Parathyroid adenoma (tissue), 2 donors: ENCODE results near the gene ST6GALNAC4.

ENCODE experiments used
- H2AFZ ChIP-seq: fragments of 300-600 bp; sonication (generic); one replicate; pipeline ENCODE4 v1.7.0; 2017; ENCODE audit warnings: antibody characterized with exemption, mild to moderate bottlenecking
- H3K27ac ChIP-seq: fragments of 300-600 bp; sonication (generic); one replicate; pipeline ENCODE4 v1.7.0; 2017
- H3K27me3 ChIP-seq: fragments of 300-600 bp; sonication (generic); one replicate; pipeline ENCODE4 v1.7.0; 2017; ENCODE audit warnings: low read length; ENCODE audit not compliant: control insufficient read depth, insufficient read depth
- H3K36me3 ChIP-seq: fragments of 300-600 bp; sonication (generic); one replicate; pipeline ENCODE4 v1.7.0; 2017; ENCODE audit warnings: low read length; ENCODE audit not compliant: control insufficient read depth, insufficient read depth
- H3K4me1 ChIP-seq: fragments of 300-600 bp; sonication (generic); one replicate; pipeline ENCODE4 v1.7.0; 2017; ENCODE audit warnings: control low read depth
- H3K4me2 ChIP-seq: fragments of 300-600 bp; sonication (generic); one replicate; pipeline ENCODE4 v1.7.0; 2017; ENCODE audit warnings: low read length
- H3K4me3 ChIP-seq: fragments of 300-600 bp; sonication (generic); one replicate; pipeline ENCODE4 v1.7.0; 2017; ENCODE audit warnings: low read depth, low read length
- H3K79me2 ChIP-seq: fragments of 300-600 bp; sonication (generic); one replicate; pipeline ENCODE4 v1.7.0; 2017; ENCODE audit warnings: control low read depth
- H3K9ac ChIP-seq: fragments of 300-600 bp; sonication (generic); one replicate; pipeline ENCODE4 v1.7.0; 2017; ENCODE audit warnings: mild to moderate bottlenecking
- H3K9me3 ChIP-seq: fragments of 300-600 bp; sonication (generic); one replicate; pipeline ENCODE4 v1.7.0; 2017; ENCODE audit warnings: low read length; ENCODE audit not compliant: control insufficient read depth
- TF ChIP-seq, protein P1 (sequence below): fragments of 300-600 bp; sonication (generic); IDR thresholded peaks from one replicate; pipeline ENCODE4 v1.7.0; 2017; ENCODE audit warnings: antibody characterized with exemption, mild to moderate bottlenecking
- donor health status: primary hyperparathyroidism.

Gene ST6GALNAC4

DNA sequence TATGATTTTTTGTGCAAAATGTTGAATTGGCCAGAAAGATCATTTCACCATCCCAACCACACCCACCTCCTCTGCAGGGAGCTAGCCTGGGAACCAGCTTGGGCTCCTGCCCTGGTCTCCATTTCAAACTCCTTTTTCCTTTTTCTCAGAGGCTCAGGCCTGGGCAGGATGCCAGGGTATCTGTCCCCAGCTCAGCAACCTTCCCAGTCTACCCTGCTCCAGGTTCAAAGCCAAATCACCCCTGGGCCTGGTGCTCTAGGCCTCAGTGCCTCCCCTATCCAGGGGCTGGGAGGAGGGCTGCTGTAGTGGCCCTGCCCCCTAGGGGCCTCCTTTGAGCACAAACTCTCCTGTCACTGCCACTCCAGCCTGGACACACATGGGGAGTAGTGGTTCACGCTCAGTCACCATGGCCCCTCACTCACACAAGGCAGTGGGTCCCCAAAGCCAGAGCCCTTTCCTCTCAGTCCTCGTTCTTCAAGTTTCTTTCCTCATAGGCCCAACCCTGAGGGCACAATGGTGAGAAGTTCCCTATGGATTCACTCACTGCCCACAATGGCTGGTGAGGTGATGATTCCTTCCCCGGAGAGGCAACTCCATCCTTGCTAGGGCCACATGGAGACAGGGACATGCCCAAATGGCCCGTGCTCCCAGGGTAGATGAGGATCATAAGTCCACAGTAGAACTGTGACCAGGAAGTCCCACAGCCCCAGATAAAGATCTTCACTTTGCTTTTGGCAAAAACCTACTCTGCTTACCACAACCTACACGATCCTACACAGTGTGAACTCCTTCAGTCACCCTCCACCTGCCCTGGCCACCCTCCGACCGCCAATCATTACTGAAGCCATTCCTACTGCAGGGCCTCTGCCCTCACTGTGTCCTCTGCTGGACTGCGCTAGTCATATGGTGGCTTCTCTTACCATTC is 1.6 kb upstream of the ST6GALNAC4 start:
- Histone ChIP-seq H3K36me3 (no peaks in the 10 kb centered on the region), H3K27me3 (no peaks in the 10 kb centered on the region), H3K27ac (no peak overlapping the region), H3K4me3 (no peak overlapping the region), H3K4me1 (peaks cover 8% of the 10 kb centered on the region), H3K9me3 (no peaks in the 10 kb centered on the region), H3K79me2 (no peaks in the 10 kb centered on the region), H3K4me2 (no peak overlapping the region), H2AFZ (no peak overlapping the region), H3K9ac (no peak overlapping the region)
- TF ChIP-seq, protein P1, sequence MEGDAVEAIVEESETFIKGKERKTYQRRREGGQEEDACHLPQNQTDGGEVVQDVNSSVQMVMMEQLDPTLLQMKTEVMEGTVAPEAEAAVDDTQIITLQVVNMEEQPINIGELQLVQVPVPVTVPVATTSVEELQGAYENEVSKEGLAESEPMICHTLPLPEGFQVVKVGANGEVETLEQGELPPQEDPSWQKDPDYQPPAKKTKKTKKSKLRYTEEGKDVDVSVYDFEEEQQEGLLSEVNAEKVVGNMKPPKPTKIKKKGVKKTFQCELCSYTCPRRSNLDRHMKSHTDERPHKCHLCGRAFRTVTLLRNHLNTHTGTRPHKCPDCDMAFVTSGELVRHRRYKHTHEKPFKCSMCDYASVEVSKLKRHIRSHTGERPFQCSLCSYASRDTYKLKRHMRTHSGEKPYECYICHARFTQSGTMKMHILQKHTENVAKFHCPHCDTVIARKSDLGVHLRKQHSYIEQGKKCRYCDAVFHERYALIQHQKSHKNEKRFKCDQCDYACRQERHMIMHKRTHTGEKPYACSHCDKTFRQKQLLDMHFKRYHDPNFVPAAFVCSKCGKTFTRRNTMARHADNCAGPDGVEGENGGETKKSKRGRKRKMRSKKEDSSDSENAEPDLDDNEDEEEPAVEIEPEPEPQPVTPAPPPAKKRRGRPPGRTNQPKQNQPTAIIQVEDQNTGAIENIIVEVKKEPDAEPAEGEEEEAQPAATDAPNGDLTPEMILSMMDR, result no peak

DNA sequence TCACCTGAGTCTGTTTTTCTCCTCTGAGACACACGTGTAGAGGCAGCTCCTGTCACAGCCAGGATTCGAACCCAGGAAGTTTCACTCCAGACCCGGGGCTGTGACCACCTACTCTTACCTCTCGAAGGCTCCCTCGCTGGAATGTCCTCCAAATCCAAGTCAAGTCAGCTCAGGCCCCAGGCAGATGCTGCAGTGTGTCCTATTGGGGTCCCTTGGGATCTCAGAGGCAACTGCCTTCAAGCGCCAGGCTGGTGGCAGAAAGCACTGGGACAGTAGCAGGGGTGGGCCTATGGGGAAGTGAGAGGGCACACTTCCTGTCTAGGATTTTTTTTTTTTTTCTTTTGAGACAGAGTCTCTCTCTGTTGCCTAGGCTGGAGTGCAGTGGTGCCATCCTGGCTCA is 762 bp upstream of the ST6GALNAC4 start:
- peaks cover 8% of the 10 kb centered on the region for H3K4me1 ChIP-seq
- H3K4me2 ChIP-seq, result peak overlapping the region; percentile 64
- H3K27me3 ChIP-seq, result no peaks in the 10 kb centered on the region
- H2AFZ ChIP-seq, result no peak overlapping the region
- H3K9ac ChIP-seq, result no peak overlapping the region
- no peaks in the 10 kb centered on the region for H3K9me3 ChIP-seq
- TF ChIP-seq, protein P1, result no peak
- no peaks in the 10 kb centered on the region for H3K36me3 ChIP-seq
- H3K27ac ChIP-seq, result peak overlapping the region; percentile 29
- no peaks in the 10 kb centered on the region for H3K79me2 ChIP-seq
- no peak overlapping the region for H3K4me3 ChIP-seq

DNA sequence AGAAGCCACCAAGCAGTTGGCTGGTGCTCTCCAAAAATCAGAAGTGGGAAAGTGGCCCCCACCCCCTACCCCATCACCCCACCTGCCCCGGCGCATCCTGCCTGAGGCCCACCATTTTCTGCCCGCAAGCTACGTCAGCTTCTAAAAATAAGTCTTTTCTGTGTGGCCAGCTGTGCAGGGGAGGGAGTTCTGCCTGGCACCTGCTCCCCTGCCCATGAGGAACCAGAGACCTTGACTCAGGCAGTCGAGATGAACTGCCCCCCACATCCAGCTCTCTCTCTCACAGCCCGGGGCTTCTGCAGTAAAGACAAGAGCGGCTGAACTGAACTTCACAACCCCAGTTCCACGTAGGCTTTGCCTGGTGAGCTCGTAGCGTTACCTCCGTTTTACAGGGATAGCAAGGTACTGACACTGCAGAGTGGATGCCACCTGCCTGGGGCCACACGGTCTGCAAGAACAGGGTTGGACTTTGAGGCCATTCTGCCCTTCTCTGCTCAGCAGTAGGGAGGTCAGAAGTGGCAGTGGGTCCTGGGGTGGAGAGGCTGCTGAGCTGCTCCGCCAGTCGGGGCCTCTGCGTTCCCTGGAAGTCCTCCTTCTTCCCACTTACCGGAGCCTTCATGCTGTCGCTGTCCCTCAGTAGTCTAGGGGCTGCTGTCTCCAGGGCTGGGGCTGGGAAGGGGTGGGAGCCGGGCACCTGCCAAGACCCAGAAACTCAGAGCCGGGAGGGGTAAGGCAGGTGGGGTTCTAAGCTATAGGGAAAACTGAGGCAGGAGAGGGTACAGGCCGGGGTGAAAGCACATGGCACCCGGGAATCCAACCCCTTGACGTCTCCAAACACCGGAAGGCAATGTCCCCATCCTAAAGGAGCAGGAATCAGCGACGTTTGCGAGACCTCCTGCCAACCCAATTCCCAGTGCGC is 781 bp downstream of the ST6GALNAC4 start:
- TF ChIP-seq, protein P1, result no peak
- no peaks in the 10 kb centered on the region for H3K9me3 ChIP-seq
- no peaks in the 10 kb centered on the region for H3K36me3 ChIP-seq
- H3K4me3 ChIP-seq, result peak overlapping the region; percentile 66
- peaks cover 8% of the 10 kb centered on the region for H3K4me1 ChIP-seq
- H3K4me2 ChIP-seq, result peak overlapping the region; percentile 95
- H3K27ac ChIP-seq, result peak overlapping the region; percentile 32
- H3K79me2 ChIP-seq, result no peaks in the 10 kb centered on the region
- no peak overlapping the region for H3K9ac ChIP-seq
- H3K27me3 ChIP-seq, result no peaks in the 10 kb centered on the region
- H2AFZ ChIP-seq, result peak overlapping the region; percentile 87

DNA sequence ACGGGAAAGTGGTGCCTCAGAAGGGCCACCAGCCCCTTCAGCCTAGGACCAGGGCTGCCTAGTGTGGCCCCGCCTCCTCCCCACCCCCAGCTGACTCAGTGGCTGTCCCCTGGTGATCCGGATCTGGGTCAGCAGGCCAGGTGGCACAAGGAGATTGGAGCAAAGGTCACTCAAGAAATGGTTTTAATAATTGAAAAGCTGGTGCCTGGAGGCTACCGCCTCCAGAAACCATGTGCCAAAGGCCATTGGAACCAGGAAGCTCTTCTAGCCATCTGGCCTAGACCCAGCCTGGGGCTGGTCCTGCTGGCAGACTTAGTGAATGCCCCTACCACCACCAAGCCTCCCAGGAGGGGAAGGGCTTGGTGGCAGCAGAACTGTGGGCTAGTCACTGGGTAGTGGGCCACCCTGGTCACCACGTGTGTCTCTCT is 1.5 kb downstream of the ST6GALNAC4 start:
- no peaks in the 10 kb centered on the region for H3K9me3 ChIP-seq
- H3K4me2 ChIP-seq, result no peak overlapping the region
- no peaks in the 10 kb centered on the region for H3K79me2 ChIP-seq
- H3K27ac ChIP-seq, result no peak overlapping the region
- H3K36me3 ChIP-seq, result no peaks in the 10 kb centered on the region
- no peak overlapping the region for H3K9ac ChIP-seq
- no peak overlapping the region for H2AFZ ChIP-seq
- H3K4me1 ChIP-seq, result peaks cover 8% of the 10 kb centered on the region
- H3K27me3 ChIP-seq, result no peaks in the 10 kb centered on the region
- TF ChIP-seq, protein P1, result no peak
- H3K4me3 ChIP-seq, result no peak overlapping the region
